Chondrocyte (in vitro differentiated cells): ENCODE measurements around the gene DNAH7. TPM values are rescaled to one million over a fixed set of nuclear protein-coding genes. Genes with fewer than 3 reads are reported as not detected.

Experiments
- DNase-seq: peaks from one replicate; pipeline ENCODE4 v3.0.0; 2021; ENCODE audit warnings: mixed read lengths, low spot score
- H3K27ac Mint-ChIP-seq: one replicate; pipeline ENCODE4 v1.8.0; 2021; ENCODE audit warnings: mild to moderate bottlenecking, moderate library complexity, mixed read lengths; ENCODE audit not compliant: unreplicated experiment
- H3K27me3 Mint-ChIP-seq: 2 replicates; pipeline ENCODE4 v1.8.0; 2021; ENCODE audit warnings: low read depth, mixed read lengths
- H3K36me3 Mint-ChIP-seq: 2 replicates; pipeline ENCODE4 v1.8.0; 2021; ENCODE audit warnings: low read depth, mixed read lengths
- H3K4me1 Mint-ChIP-seq: 2 replicates; pipeline ENCODE4 v1.8.0; 2021; ENCODE audit warnings: low read depth, mild to moderate bottlenecking, mixed read lengths
- H3K4me3 Mint-ChIP-seq: one replicate; pipeline ENCODE4 v1.8.0; 2021; ENCODE audit warnings: mild to moderate bottlenecking, moderate library complexity, mixed read lengths; ENCODE audit not compliant: unreplicated experiment
- H3K9me3 Mint-ChIP-seq: 2 replicates; pipeline ENCODE4 v1.8.0; 2021; ENCODE audit warnings: low read depth, mixed read lengths
- total RNA-seq: library from RNA; stranded (reverse); gene quantifications from 3 replicates; pipeline ENCODE4 v1.2.1, GENCODE V29; 2021
- TF ChIP-seq, protein P1 (sequence below): fragments of 200-600 bp; sonication (generic); IDR thresholded peaks from 2 replicates; pipeline ENCODE4 v1.5.0; 2021; ENCODE audit warnings: antibody characterized with exemption, mild to moderate bottlenecking, moderate library complexity

Gene DNAH7
- total RNA-seq, 1 donor from 2014 or later, result 0.20 TPM

DNA sequence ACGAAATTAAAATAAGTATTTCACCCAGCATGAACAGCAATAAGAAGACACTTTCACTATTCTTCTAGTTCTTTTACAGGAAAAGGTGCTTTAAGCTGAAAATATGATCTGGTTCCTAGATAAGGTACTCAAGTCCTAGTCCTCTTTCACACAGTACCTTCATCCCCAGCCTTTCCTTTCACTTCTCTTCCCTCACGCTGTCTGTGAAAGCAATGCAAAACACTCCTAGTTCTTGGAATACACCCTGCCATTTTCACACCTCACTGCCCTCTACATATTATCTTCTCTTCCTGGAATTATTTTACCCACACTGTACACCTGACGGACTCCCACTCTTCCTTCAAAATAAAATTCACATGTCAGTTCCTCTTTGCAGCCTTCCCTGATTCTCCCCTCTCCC is 82.9 kb downstream of the DNAH7 start:
- TF ChIP-seq, protein P1, sequence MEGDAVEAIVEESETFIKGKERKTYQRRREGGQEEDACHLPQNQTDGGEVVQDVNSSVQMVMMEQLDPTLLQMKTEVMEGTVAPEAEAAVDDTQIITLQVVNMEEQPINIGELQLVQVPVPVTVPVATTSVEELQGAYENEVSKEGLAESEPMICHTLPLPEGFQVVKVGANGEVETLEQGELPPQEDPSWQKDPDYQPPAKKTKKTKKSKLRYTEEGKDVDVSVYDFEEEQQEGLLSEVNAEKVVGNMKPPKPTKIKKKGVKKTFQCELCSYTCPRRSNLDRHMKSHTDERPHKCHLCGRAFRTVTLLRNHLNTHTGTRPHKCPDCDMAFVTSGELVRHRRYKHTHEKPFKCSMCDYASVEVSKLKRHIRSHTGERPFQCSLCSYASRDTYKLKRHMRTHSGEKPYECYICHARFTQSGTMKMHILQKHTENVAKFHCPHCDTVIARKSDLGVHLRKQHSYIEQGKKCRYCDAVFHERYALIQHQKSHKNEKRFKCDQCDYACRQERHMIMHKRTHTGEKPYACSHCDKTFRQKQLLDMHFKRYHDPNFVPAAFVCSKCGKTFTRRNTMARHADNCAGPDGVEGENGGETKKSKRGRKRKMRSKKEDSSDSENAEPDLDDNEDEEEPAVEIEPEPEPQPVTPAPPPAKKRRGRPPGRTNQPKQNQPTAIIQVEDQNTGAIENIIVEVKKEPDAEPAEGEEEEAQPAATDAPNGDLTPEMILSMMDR, result no peak
- Mint-ChIP-seq H3K4me3 (no peak overlapping the region), H3K9me3 (no peaks in the 10 kb centered on the region), H3K27ac (no peak overlapping the region), H3K36me3 (no peaks in the 10 kb centered on the region), H3K27me3 (peaks cover 29% of the 10 kb centered on the region), H3K4me1 (no peaks in the 10 kb centered on the region)
- no peak for DNase-seq

DNA sequence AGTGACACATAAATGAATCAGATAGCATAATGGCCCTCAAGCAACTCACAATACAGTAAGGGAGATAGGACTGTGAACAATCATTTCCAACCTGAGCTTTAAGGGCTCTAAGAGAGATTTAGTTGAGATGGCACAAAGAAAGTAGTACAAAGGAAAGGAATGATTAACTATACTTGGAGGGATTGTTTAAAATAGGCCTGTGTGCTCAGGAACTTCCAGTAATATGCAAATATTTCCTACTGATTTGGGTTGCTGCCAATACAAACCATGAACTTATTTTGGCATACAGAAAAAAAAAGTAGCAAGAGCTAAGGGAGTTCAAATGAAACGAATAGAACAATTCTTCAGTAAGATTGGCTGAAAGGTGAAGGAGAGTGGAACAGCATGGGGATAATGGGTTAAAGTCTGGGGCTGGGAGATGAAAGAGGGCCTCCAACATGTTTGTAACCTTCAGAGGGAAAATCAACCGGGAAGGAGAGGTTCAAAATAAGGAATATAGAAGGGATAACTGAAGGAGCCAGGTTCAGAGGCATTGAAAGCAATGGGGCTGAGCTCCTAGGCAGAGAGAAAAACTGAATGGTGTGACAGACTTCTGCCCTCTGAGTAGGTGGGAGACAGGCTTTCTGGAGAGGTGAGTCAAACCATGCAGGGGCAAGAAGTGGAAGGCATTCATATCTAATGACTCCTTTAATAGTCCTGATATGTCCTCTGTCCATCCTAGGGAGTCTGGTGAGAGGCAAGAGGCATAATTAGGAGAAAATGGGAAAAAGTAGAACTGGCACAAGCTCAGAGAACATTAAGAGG is 83.5 kb downstream of the DNAH7 start:
- DNase-seq, result no peak
- Mint-ChIP-seq H3K4me1 (no peaks in the 10 kb centered on the region), H3K27me3 (peaks cover 27% of the 10 kb centered on the region), H3K27ac (no peak overlapping the region), H3K36me3 (peaks cover 1% of the 10 kb centered on the region), H3K4me3 (no peak overlapping the region), H3K9me3 (peaks cover 2% of the 10 kb centered on the region)
- TF ChIP-seq, protein P1, result no peak

GRCh38 chr2:195967336-195967735 is 101.3 kb downstream of the DNAH7 start:
- H3K36me3 Mint-ChIP-seq, result no peaks in the 10 kb centered on the region
- DNase-seq, result no peak

DNA sequence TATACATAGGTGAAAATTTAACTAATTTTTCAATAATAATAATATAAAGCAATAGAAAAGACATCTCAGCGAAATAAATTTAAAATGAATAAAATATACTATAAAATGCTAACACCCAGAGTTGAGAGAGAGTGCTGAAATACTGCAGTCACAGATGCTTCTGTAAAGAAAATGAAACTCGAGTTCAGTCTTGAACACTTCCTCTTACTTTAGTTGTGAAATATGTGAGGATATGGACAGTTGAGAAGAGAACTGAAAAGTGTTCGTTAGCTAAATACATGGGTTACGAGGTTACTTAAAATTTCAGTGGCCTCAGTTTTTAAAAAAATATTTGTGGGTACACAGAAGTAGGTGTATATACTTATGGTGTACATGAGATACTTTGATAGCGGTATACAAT is 106.8 kb downstream of the DNAH7 start:
- Mint-ChIP-seq H3K27ac (no peak overlapping the region), H3K36me3 (no peaks in the 10 kb centered on the region), H3K4me1 (no peaks in the 10 kb centered on the region), H3K4me3 (no peak overlapping the region), H3K9me3 (no peaks in the 10 kb centered on the region), H3K27me3 (peaks cover 24% of the 10 kb centered on the region)
- DNase-seq, result no peak
- TF ChIP-seq, protein P1, result no peak

More at GRCh38 chr2:195967336-195967735, 101.3 kb downstream of the DNAH7 start:
- no peaks in the 10 kb centered on the region for H3K4me1 Mint-ChIP-seq
- H3K4me3 Mint-ChIP-seq, result no peak overlapping the region
- H3K27ac Mint-ChIP-seq, result no peak overlapping the region
- peaks cover 28% of the 10 kb centered on the region for H3K27me3 Mint-ChIP-seq
- no peaks in the 10 kb centered on the region for H3K9me3 Mint-ChIP-seq
- TF ChIP-seq, protein P1, result no peak

DNA sequence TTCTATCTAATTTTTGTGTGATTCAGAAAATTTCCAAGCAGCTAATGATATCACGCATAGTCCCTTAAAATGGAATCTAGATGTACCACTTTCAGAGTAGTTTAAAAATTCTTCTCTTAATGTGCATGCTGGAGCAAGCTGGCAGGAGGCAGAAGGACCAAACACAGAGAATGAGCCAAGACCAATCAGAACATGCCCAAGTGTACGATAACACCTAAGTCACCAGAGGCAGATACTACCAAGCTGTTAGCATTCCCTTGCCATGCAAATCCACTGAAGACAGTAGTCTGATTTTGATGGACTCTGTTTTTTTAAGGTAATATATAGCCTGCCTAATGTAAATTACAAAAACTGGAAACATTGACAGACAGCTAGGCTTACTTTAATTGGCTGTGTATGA is 109.3 kb downstream of the DNAH7 start:
- Mint-ChIP-seq H3K9me3 (peaks cover 8% of the 10 kb centered on the region), H3K27ac (no peak overlapping the region), H3K4me1 (no peaks in the 10 kb centered on the region), H3K36me3 (no peaks in the 10 kb centered on the region), H3K4me3 (no peak overlapping the region), H3K27me3 (peaks cover 20% of the 10 kb centered on the region)
- no peak for DNase-seq
- TF ChIP-seq, protein P1, result no peak
